ENCODE measurements around the gene AARSD1.

AARSD1 gene

DNA sequence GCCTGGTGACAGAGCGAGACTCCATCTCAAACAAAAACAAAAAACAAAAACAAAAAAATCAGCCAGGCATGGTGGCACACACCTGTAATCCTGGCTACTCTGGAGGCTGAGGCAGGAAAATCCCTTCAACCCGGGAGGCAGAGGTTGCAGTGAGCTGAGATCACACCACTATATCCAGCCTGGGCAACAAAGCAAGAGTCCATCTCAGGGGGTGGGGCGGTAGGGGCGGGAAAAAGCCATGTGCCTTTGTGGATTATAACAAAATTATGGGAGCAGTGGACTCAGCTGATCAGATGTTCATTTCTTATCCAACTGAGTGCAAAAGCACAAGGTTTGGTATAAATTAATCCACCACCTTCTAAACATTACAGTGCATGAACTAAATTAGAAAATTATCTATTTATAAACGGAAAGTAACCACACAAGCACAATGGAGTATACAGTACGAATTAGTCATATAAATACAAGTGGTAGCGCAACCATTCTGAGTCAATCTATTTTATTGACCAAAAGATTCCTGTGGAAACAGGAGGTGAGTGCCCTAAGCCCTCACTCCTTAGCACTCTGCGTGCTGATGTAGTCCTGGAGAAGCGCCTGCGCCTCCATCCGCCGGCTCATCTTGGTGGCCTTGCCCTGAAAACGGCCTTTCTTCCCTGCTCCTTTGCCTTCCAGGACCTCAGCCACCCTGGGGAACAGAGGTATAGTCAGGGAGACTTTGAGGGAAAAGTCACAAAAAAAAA is 14.0 kb downstream of the AARSD1 start:
- no peak for DNase-seq (ENCODE audit: low read depth)
- H3K4me3 ChIP-seq (ENCODE audit: low read length): no peak overlapping the region
- TF ChIP-seq, protein P1, sequence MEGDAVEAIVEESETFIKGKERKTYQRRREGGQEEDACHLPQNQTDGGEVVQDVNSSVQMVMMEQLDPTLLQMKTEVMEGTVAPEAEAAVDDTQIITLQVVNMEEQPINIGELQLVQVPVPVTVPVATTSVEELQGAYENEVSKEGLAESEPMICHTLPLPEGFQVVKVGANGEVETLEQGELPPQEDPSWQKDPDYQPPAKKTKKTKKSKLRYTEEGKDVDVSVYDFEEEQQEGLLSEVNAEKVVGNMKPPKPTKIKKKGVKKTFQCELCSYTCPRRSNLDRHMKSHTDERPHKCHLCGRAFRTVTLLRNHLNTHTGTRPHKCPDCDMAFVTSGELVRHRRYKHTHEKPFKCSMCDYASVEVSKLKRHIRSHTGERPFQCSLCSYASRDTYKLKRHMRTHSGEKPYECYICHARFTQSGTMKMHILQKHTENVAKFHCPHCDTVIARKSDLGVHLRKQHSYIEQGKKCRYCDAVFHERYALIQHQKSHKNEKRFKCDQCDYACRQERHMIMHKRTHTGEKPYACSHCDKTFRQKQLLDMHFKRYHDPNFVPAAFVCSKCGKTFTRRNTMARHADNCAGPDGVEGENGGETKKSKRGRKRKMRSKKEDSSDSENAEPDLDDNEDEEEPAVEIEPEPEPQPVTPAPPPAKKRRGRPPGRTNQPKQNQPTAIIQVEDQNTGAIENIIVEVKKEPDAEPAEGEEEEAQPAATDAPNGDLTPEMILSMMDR (conservative IDR thresholded peaks at IDR 0.05; ENCODE audit: low read depth, low read length): no peak

DNA sequence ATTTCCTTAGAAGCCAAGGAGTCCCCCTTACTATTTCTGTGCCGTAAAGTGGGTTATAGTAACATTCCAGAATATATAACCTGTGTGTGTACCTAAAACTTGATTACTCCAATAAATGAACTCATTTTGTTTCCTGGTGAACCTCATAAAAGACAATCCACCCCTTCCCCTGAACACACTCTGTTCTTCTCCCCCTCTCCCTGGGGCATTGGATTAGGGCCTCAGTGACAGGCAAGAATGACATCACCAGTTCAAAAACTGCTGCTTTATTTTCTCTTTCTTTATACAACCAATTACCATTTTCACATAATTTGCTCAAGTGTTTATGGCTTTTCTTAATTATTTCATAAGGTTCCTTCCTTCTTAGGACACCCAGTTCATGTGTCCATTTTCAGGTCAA is 17.4 kb downstream of the AARSD1 start:
- no peak overlapping the region for H3K4me3 ChIP-seq (ENCODE audit: low read length)
- DNase-seq (ENCODE audit: low read depth): no peak
- TF ChIP-seq, protein P1 (conservative IDR thresholded peaks at IDR 0.05; ENCODE audit: low read depth, low read length): no peak

DNA sequence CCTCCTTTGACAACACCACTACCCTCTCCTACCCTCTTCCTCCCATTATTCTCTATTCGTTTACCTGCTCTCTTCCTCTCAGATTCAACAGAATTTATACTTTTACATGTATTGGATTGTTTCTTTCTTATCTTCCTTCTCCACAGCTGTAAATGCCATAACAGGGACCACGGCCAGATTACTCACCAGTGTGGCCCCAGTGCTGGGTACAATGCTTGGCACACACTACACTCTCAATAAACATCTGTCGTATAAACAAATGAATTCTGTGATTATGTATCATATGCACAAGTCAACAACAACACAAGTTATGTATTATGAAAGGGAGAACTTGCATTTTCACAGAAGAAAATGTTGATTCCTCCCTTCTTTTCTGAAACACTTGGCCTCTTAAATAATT is 20.0 kb downstream of the AARSD1 start:
- TF ChIP-seq, protein P1 (conservative IDR thresholded peaks at IDR 0.05; ENCODE audit: low read depth, low read length): no peak
- H3K4me3 ChIP-seq (ENCODE audit: low read length): no peak overlapping the region
- DNase-seq (ENCODE audit: low read depth): no peak

DNA sequence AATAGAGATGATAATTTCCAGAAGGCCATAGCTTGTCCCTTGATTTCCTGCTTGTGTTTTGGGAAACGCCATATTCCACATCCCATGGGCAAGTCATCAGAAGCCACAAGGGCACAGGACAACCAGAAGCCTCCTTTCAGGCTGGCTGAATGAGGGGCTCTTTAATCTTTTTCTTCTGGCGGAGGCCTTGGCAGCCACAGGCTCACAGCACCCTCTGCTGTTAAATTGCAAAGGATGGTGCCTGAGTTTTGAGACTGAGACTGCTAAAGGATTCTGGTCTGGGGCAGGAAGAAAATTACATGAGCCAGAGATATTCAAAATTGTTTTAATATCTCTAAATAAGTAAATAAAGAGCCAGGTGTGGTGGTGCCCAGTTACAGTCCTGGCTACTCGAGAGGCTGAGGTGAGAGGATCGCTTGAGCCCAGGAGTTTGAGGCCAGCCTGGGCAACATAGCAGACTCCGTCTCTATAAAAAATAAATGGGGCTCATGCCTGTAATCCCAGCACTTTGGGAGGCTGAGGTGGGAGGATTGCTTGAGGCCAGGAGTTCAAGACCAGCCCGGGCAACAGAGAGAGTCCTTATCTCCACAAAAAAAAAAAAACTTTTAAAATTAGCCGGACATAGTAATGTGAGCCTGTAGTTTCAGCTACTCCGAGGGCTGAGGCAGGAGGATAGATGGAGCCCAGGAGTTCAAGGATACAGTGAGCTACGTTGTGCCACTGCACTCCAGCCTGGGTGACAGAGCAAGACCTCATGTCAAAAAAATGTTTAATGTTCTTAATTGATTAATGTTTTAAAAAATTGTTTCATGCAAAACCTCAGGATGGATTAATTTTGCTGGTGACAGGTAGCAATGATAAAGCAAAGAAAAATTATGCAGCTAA is 26.3 kb downstream of the AARSD1 start:
- DNase-seq (ENCODE audit: low read depth): peak; percentile 12
- TF ChIP-seq, protein P1 (conservative IDR thresholded peaks at IDR 0.05; ENCODE audit: low read depth, low read length): peak; percentile 76
- H3K4me3 ChIP-seq (ENCODE audit: low read length): no peak overlapping the region

DNA sequence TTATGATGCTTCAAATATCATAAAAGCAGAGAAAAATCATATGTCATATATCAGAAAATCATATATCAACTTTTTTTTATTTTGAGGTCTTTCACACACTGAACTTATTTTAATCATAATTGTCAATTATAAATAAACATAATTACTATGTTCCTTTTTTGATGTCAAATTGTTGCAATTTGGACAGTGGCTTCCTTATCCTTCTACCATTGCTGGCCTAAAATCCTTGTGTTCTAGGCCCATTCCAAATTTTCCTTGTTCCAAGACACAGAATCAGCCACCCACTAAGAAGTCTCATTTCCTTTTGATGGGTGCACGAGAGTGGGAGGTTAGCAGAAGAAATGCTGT is 34.8 kb downstream of the AARSD1 start:
- H3K4me3 ChIP-seq (ENCODE audit: low read length): no peak overlapping the region
- TF ChIP-seq, protein P1 (conservative IDR thresholded peaks at IDR 0.05; ENCODE audit: low read depth, low read length): no peak
- DNase-seq (ENCODE audit: low read depth): no peak

DNA sequence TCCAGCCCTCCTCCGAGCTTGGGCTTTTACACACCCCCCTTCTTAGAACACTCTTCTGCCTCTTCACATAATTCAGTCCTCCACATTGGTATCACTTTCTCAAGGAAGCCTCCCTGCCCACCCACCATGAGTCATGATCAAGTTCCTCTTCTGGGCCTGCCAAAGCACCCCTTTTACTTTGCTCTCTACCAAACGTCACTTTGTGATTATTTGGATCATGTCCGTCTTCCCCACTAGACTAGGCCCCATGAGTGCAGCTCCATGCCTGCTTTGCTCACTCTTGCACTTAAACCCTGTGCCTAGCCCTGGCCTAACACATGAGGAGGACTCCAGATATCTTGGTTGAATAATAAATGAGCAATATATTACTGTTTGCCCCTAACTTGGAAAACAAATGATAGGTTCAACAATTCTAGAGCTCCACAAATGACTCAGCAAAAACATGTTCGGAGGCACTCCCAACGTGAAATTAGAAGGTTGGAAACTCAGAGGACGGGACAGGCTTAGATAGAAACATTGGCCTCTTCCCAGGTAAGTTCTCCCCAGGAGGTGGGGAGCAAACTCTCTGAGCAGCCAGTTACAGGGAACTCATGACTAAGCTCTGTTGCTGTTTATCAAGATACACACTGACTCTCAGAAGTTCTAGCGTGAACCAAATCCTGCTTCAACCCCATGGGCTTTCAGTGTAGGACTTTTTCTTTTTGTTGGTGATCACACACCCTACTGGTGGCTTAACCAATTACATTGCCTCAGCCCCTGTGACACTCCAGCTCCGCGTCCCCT is 35.3 kb downstream of the AARSD1 start:
- TF ChIP-seq, protein P1 (conservative IDR thresholded peaks at IDR 0.05; ENCODE audit: low read depth, low read length): peak; percentile 57
- DNase-seq (ENCODE audit: low read depth): peak; percentile 26

More for the DNA sequence above, 35.3 kb downstream of the AARSD1 start:
- H3K4me3 ChIP-seq (ENCODE audit: low read length): no peak overlapping the region

All from retinal pigment epithelial cell (primary cell).